HG03457 (cell line): ENCODE measurements around the gene RAP2A.
A peak's percentile ranks its signal among the peaks of the same experiment; 100 is the strongest.

ENCODE experiments used
- ATAC-seq: cut with Tn5 transposase; IDR thresholded peaks from one replicate; pipeline ENCODE4 v1.9.1; 2021; ENCODE audit warnings: moderate number of reproducible peaks; ENCODE audit not compliant: unreplicated experiment

RAP2A gene

GRCh38 chr13:97422118-97423054 is 11.6 kb upstream of the RAP2A start:
- ATAC-seq: no peak

GRCh38 chr13:97423300-97424045 is 10.5 kb upstream of the RAP2A start:
- no peak for ATAC-seq

GRCh38 chr13:97425590-97425989 is 8.4 kb upstream of the RAP2A start:
- ATAC-seq: no peak

GRCh38 chr13:97426695-97427094 is 7.3 kb upstream of the RAP2A start:
- no peak for ATAC-seq

- ATAC-seq: no peak
Observed at GRCh38 chr13:97429681-97430081, 4.3 kb upstream of the RAP2A start.

- no peak for ATAC-seq
Observed at GRCh38 chr13:97430296-97430695, 3.7 kb upstream of the RAP2A start.

GRCh38 chr13:97431171-97431764 is 2.7 kb upstream of the RAP2A start:
- no peak for ATAC-seq

GRCh38 chr13:97432232-97432916 is 1.6 kb upstream of the RAP2A start:
- no peak for ATAC-seq

GRCh38 chr13:97432917-97433726 is 847 bp upstream of the RAP2A start:
- peak; percentile 78 for ATAC-seq

GRCh38 chr13:97434397-97435201 is 630 bp downstream of the RAP2A start:
- ATAC-seq: peak; percentile 0

- no peak for ATAC-seq
Observed at GRCh38 chr13:97435323-97435722, 1.4 kb downstream of the RAP2A start.

GRCh38 chr13:97435794-97436193 is 1.8 kb downstream of the RAP2A start:
- no peak for ATAC-seq

- no peak for ATAC-seq
Observed at GRCh38 chr13:97436845-97437244, 2.9 kb downstream of the RAP2A start.

- ATAC-seq: no peak
Observed at GRCh38 chr13:97437729-97438128, 3.8 kb downstream of the RAP2A start.

GRCh38 chr13:97438856-97439595 is 5.1 kb downstream of the RAP2A start:
- ATAC-seq: no peak

GRCh38 chr13:97440598-97441170 is 6.7 kb downstream of the RAP2A start:
- no peak for ATAC-seq

- ATAC-seq: no peak
Observed at GRCh38 chr13:97441368-97441767, 7.4 kb downstream of the RAP2A start.

- no peak for ATAC-seq
Observed at GRCh38 chr13:97445522-97446187, 11.7 kb downstream of the RAP2A start.
